Measurements from ENCODE around the gene ALKBH3.

The ALKBH3 gene

DNA sequence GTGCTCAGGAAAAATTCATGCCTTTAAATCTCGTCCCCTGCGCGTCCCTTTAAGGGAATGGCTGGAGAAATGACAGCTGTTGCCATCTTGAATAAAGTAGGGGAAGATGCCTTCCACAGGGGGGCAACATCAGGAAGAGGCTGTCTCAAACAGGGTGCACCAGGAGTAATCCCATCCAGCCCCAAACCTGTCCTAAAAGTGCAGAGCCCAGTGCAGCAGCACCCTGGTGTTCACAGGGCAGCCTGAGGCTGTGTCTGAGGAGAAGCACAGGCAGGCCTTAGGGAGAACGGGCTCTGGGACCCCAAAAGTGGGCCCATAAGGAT lies 51.0 kb downstream of the ALKBH3 start:
- TF ChIP-seq, protein P1, sequence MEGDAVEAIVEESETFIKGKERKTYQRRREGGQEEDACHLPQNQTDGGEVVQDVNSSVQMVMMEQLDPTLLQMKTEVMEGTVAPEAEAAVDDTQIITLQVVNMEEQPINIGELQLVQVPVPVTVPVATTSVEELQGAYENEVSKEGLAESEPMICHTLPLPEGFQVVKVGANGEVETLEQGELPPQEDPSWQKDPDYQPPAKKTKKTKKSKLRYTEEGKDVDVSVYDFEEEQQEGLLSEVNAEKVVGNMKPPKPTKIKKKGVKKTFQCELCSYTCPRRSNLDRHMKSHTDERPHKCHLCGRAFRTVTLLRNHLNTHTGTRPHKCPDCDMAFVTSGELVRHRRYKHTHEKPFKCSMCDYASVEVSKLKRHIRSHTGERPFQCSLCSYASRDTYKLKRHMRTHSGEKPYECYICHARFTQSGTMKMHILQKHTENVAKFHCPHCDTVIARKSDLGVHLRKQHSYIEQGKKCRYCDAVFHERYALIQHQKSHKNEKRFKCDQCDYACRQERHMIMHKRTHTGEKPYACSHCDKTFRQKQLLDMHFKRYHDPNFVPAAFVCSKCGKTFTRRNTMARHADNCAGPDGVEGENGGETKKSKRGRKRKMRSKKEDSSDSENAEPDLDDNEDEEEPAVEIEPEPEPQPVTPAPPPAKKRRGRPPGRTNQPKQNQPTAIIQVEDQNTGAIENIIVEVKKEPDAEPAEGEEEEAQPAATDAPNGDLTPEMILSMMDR (IDR thresholded peaks at IDR 0.05; ENCODE audit: borderline replicate concordance, insufficient read depth, low read depth, low read length), result no peak
- no peak overlapping the region for H3K4me3 ChIP-seq (ENCODE audit: low read depth, low read length)

DNA sequence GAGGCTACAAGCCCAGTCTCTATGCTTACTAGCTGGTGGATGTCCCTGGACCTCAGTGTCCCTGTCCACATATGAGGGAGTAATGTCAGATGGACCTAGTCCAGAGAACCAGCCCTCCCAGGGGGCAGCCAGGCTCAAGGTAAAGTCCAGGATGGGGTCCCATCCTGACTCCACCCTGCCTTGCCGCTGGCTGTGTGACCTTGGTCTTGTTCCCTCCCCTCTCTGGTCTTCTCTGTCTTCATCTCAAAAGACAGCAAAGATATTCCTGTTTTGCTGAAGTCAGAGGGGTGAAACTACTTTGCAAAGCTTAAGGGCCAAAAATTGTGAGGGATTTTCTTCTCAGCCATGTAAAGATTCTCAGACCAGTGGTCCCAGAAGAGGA lies 52.6 kb downstream of the ALKBH3 start:
- TF ChIP-seq, protein P1 (IDR thresholded peaks at IDR 0.05; ENCODE audit: borderline replicate concordance, insufficient read depth, low read depth, low read length), result no peak
- no peak overlapping the region for H3K4me3 ChIP-seq (ENCODE audit: low read depth, low read length)

DNA sequence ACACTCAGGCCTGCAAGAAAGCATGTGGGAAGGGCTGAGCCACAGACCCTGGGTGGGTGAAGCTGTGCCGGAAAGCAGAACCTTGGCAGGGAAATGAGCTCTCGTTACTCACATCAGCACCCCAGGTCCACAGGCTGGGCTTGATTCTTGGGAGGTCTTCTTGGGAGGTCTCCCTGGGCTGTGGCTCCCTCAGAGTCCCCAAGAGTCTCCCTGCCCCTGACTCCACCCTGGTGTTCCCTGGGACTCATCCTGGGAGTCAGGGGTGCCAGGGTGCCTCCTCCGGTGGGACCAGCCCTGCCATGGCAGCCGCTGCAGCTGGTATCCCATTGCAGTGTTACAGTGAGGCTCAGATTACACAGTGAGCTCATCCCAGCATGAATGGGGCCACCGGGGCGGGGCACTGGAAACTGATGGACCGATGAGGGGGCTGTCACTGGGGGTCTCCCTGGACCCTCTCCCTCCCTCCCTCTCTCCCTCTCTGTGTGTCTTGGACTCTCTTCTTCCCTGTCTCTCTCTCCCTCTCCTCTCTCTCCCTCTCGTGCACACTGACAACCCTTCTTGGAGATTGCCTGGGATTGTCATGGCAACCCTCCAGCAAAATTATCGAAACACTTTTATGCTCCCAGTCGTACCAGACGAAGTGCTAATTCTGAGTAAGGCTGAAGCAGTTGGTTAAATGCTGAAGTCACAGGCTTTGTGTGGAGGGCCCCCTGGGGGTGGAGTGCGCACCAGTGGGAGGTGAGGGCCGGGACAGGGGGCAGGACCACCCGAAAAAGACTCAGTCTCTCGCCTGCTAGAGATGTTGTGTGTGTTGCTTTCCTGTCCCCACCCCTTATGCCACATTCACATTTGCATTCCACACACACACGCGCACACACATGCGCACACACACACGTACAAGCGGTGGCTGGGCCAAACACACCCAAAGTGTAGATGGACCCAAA lies 53.2 kb downstream of the ALKBH3 start:
- TF ChIP-seq, protein P1 (IDR thresholded peaks at IDR 0.05; ENCODE audit: borderline replicate concordance, insufficient read depth, low read depth, low read length), result no peak

DNA sequence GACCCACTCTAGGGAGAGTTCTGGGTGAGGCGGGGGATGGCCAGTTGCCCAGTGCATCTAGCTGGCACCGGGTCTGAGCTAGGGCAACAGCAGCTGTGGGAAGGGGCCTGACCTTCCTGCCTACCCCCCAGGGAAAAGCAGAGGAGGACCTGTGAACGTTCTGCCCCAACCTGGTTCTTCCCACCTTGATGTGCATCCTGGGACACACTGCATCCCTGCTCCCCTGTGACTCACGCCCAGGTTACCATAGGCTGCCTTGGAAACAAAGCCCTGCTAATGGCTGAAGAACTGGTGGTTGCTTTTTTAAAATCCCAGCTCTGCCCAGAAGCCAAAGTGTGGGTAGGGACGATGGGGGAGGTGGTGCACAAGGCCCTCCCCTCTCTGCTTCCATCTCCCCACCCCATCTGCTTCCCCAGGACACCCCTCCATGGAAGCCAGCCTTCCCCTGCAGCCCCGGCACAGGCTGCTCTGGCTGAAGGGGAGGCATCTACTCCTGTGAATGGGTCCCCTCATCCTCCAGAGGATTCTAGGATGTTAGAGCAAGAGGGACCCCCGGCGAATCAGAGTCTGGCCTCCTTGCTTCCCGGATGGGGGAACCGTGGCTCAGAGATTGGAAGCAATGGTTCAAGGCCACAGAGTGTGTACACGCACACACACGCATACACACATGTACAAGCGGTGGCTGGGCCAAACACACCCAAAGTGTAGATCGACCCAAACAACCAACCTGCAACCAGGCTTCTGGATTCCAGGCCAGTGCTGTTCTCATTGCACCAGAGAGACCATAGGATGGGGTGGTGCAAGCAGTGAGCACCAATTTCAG lies 54.2 kb downstream of the ALKBH3 start:
- no peak overlapping the region for H3K4me3 ChIP-seq (ENCODE audit: low read depth, low read length)
- TF ChIP-seq, protein P1 (IDR thresholded peaks at IDR 0.05; ENCODE audit: borderline replicate concordance, insufficient read depth, low read depth, low read length), result no peak

More for the DNA sequence above, 53.2 kb downstream of the ALKBH3 start:
- H3K4me3 ChIP-seq (ENCODE audit: low read depth, low read length), result no peak overlapping the region

DNA sequence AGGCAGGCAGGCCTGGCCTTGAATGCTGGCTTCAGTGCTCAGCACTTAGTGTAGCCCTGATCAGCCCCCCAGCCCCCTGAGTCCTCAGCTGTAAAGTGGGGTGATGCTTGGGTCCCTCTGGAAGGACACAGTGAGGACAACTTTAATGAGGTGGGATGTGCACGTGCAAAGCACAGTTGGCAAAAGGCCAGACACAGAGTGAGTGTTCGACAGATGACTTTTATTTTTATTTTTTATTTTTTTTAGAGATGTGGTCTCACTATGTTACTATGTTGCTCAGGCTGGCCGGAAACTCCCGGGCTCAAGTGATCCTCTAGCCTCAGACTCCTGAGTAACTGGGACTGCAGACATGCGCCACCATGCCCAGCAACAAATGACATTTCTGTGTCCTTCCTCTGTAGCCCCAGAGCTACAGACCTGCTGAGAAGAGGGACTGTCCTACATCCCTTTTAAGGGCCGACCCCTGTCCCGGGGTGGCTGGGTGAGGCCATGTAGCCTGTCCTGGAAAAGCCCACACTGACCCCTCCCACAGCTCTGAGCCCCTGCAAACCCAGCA lies 54.9 kb downstream of the ALKBH3 start:
- TF ChIP-seq, protein P1 (IDR thresholded peaks at IDR 0.05; ENCODE audit: borderline replicate concordance, insufficient read depth, low read depth, low read length), result no peak

DNA sequence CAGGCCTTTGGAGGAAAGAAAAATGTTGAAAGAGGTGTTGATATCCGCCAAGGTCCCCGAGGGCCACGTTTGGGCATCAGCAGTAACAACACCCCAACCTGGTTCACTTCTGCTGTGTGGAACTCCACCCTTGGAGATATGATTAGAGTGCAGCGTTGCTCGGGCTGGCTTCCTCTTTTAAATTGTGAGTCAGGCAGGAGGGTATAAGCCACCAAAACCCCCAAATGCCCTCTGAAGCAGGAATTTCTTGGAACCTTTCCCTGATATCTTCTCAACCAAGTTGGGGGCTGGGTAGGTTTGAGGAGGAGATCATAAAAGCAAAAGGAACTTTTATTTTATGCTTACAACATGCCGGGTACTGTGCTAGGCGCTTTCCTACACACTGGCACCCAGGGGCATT lies 55.4 kb downstream of the ALKBH3 start:
- H3K4me3 ChIP-seq (ENCODE audit: low read depth, low read length), result no peak overlapping the region
- TF ChIP-seq, protein P1 (IDR thresholded peaks at IDR 0.05; ENCODE audit: borderline replicate concordance, insufficient read depth, low read depth, low read length), result no peak

More for the DNA sequence above, 54.9 kb downstream of the ALKBH3 start:
- H3K4me3 ChIP-seq (ENCODE audit: low read depth, low read length), result no peak overlapping the region
